GM21360 (cell line): ENCODE measurements around the gene TMC1.

Source experiments
- ATAC-seq: cut with Tn5 transposase; IDR thresholded peaks from one replicate; pipeline ENCODE4 v1.9.1; 2021; ENCODE audit warnings: mild to moderate bottlenecking, moderate library complexity; ENCODE audit not compliant: unreplicated experiment

The TMC1 gene

DNA sequence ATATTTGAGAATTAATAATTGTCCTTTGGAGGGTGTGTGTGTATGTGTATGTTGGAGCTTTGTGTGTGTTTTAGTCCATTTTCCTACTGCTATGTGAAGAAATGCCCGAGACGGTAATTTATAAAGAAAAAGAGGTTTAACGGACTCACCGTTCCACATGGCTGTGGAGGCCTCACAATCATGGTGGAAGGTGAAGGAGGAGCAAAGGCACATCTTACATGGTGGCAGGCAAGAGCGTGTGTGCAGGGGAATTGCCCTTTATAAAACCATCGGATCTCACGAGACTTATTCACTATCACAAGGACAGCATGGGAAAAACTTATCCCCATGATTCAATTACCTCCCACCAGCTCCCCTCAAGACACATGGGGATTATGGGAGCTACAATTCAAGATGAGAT lies 44.1 kb downstream of the TMC1 start:
- ATAC-seq, result no peak

DNA sequence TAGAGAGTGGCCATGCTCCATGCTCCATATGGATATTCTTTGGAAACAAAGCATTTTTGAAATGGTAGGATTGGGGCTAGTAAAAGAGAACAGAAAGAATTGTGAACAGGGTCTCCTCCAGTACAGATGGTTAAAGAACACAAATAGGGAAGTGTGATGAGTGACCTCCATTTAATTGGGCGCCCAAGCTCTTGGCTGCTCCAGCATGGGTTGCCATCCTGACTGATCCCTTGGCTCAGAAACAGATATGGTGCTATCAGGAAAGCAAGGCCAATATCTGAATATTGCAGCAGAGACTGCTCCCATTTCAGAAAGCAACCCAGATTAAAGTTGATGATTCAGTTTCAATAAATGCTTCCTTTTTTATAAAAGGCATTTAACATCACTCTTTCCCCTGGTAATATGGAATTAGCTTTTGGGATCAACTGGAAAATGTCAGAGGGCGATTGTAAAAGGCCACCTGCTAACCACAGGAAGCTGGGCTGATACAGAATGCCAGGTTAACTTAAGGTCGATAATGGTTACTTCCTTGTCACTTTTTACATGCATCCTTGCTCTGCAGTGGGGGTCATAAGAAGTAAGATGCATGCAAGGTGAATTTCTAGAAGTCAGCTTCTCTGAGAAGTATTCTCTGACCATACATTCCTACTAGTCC lies 52.9 kb downstream of the TMC1 start:
- no peak for ATAC-seq

DNA sequence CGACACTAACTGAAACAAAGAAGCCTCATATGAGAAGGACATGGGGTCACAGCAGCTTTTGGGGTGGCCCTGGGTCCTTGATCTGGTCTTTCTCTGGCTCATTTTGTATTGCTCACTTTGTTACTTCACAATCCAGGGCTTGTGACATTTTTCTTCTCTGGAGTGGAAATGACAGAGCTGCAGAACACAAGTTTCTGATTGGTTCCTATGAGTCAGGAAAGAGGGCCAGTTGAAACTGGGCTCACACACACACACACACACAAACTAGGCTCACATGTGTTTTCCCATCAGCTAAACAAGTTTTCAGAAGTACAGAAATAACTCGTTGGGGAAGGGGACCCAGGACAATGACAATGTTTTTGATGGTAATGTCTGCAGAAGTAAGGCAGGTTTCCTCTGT lies 54.3 kb downstream of the TMC1 start:
- no peak for ATAC-seq

DNA sequence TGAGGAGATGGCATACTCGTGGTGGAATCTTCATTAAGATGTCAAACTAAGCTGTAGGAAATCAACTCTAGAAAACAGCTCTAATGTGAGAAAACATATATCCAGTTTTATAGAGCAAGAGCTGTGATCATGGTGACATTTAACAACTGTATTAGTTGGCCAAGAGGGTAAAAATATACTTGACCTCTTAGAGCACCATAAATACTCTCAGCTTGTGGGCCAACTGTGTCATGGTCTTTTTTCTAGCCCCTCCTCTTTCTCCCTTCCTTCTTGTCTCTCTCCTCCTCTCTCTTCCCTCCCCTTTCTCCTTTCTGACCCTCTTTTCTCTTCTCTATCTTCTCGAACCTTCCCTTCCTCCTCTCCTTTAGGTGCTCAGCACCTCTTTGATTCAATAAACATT lies 54.7 kb downstream of the TMC1 start:
- no peak for ATAC-seq

DNA sequence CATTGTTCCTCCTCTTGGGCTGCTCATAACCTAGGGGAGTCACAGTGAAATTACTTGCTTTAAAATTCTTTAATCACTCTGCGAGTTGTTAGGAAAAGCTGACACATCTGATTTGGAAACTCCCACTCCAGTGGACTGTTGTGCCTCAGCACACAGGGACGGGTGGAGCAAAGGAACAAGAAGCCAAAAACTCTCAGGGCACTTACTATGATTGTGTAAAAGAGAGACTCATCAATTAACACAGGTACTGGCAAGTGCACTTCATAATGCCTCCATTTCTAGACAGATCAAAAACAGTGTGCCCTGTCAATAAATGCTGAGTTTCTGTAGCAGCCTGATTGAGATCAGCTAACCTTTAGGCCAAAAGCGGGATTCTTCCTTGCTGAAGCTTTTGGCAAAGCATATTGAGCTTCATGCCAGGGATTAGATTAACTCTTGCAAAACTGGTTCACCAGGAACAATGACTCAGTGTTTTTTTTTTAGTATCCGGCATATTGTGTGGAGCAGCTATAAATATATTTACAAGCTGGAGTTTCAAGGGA lies 55.9 kb downstream of the TMC1 start:
- ATAC-seq, result no peak

DNA sequence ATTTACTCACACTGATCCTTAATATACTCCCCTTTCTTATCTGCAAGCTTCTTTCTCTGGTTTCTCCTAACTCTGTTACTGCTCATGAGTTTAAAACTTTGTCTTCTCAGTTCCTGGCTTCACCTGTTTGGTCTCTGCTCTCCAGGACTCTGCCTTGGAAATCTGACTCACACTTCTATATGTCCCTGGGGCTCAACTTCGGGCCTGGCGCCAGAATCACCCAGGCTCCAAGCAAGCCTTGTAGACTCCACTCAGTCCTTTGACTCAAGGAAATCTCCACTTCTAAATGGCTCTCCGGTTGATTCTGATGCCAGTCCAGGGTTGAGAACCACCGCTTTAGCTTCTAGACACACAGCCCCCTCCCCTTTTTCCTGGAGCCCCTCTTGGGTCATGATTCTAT lies 57.8 kb downstream of the TMC1 start:
- ATAC-seq, result no peak

DNA sequence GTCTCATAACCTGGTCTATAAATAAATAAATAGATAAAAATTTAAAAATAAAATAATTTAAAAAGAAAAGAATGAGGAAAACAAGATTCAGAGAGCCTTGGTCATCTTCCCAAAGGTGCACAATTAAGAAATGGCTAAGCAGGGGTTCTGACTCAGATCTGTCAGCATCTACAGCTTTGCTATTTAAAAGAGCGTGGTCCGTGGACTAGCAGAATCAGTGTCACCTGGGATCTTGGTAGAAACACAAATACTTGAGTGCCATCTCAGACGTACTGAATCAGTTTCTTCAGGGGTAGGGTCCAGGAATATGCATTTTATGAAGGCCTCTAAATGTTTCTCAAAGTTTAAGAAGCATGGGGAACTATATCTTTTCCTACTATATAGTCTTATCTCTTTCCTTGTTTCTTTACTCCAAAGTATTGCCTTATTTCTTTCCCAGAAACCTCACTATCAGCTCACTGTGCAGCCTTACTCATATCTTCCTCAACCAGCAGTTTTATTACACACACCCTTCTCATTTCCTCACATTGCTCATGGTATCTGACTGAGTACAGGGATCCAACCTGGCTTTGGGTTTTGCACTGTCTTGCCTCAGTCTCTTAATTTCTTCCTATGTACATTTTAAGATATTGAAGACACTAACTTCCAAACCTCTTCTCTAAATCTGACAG lies 58.6 kb downstream of the TMC1 start:
- ATAC-seq, result no peak

DNA sequence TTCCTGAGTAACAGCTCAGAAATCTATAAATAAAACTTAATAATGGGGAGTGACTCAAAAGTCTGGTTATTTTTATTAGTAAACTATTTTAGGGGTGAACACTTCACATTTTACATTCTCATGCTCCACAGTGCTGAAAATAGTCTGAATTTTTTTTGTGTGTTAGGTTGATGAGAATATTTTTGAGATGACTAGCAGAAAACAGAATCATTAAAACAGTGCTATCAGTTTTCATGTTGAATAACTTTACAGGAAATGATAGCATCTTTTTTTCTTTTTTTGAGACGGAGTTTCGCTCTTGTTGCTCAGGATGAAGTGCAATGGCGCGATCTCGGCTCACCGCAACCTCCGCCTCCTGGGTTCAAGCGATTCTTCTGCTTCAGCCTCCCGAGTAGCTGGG lies 60.3 kb downstream of the TMC1 start:
- ATAC-seq, result no peak

DNA sequence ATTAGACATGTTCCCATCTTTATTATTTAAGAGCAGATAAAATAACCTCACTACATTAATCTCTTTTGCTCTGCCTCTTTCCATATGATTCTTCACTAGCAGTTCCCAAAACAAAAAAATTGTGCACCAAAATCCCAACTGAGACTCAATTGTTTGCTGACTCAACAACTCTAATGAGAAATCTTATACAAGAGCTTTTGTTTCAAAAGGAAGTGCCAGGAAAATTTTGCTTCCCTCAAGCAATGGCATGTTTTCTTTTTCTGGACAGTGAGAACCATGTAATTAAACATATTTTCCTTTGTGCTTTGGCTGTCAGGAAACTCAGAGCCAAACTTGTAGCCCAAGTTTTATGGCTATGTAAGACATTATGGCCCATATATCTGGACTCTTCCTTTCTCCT lies 62.0 kb downstream of the TMC1 start:
- ATAC-seq, result no peak

DNA sequence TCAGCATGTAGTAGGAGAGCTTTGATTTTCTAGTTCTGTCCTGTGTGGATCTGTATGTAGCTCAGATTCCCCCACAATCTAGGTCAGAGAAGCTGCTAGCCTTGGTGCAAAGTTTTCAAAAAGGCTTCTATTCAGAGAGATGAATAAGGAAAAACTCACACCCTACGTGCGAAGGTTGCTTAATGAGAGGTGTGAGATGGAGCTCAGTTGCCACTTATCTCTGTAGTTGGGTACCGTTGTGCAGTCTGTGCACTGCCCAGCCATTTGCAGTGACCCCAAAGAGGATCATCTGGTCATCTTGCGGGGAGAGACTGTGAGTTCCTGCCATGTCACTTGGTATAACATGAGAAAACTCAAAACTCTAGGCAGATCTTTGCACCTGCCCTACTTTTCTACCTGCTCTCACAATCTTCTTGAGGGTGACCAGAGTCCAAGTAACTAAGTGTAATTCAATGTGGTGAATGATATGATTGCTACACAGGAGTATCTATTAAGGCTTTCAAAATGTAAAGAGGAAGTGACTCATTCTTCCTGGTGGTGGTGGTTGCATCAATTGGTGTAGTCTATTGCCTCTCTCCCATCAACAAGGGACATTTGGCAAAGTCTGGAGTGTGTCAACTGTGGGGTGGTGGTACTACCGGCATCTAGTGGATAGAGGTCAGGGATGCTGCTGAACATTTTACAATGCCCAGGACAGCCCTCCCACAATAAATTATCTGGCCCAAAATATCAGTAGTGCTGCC lies 65.2 kb downstream of the TMC1 start:
- ATAC-seq, result no peak

DNA sequence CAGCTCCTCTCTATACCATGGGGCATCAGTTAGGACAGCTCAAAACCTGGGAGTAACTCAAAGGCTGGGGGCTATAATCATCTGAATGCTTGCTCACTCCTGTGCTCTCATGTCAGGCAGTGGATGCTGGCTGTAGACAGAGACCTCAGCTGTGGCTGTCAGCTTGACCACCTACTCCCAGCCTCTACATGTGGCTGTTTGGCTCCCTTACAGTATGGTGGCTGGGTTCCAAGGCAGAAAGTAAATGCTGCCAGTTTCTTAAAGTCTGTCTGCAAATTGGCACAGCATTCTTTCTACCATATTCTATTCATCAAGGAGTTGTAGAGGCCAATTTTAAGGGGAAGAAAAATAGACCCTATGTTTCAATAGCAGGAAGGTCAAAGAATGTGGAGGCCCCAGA lies 66.9 kb downstream of the TMC1 start:
- no peak for ATAC-seq

DNA sequence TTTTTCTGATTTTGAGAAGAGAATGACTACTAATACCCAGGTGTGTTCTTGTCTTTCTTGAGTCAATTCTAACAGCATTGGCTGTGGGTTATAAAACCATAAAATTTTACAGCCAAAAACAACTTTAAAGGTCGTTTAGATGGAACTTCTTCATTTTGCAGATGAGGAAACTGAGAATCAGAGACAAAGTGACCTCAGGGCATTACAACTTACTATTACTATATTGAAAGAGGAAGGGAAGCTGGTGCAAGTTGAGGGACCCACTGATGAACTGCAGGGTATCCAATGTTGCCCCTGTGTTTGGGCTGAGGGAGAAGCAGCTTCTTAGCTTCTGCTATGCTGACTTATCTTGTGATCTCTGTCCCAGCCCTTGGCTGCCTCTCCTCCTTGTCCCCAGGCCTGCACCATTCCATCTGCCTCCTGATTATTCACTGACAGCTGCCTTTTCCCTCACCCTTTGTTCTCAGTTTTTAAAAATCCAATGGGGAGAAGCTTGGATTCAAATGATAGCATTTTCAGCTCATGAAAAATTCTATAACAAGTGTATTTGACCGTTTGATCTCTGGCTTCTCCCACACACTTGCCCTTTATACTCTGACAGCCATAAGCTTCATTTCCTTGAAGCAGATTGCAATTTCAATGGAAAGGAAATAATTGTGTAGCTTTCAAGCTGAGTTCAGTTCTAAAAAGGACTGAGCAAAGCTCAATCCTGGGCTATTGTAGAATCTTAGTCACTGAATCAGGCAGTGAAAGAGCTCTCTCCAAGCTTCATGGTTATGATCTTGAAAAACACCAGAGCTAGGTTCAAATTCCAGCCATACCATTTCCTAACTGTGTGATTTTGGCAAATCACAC lies 68.5 kb downstream of the TMC1 start:
- ATAC-seq, result no peak

DNA sequence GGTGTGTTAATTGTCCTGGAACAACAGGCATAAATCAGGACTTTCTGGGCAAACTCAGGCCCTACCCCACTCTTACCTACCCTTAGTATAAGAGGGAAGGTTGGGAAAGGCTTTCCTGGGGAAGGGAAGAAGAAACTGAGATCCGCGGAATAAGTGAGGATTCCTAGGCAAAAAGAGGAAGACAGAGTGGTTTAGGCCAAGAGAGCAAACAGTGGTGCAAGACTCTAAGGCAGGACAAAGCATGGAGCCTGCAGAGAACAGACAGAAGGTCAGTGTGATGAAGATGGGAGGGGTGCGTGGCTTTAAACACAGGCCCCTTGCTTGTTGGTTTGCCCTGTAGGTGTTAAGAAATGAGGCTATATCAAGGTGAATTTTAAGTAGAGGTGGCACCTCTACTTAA lies 69.4 kb downstream of the TMC1 start:
- no peak for ATAC-seq

DNA sequence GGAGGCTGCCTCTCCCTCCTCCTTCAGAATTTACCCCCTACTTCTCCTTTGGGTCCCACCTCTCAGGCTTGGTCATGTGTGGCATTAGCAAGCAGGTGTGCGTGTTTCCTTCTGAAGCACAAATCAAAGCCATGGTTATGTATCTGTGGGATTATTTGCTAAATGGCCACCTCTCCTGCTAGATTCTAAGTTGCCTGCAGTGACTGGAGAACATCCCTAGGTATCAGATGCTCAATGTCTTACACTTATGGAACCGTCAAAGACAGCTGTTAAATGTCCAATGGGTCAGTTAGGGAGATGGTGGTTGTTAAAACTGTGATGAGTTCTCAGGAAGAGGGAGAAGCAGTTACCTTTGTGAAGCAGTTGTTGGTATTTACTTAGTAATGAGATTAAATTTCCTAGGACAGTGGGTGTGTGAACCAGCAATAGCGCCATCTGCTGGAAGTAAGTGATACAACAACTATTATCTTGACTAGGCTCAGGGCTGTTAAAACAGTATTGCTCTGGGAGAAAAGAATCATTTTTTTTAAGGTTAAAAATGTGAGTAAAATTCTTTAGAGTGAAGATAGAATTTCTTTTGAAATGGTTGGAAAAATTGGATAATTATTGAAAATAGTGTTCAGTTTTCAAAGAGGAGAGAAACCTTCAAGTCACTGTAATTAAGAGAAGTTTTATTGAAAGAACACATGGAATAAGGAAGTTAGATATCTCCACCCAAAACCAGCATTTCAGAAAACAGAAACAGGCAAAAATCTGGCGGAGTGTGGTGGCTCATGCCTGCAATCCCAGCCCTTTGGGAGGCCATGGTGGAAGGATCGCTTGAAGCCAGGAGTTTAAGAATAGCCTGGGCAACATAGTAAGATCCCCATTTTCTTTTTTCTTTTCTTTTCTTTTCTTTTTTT lies 71.3 kb downstream of the TMC1 start:
- peak; percentile 86 for ATAC-seq

DNA sequence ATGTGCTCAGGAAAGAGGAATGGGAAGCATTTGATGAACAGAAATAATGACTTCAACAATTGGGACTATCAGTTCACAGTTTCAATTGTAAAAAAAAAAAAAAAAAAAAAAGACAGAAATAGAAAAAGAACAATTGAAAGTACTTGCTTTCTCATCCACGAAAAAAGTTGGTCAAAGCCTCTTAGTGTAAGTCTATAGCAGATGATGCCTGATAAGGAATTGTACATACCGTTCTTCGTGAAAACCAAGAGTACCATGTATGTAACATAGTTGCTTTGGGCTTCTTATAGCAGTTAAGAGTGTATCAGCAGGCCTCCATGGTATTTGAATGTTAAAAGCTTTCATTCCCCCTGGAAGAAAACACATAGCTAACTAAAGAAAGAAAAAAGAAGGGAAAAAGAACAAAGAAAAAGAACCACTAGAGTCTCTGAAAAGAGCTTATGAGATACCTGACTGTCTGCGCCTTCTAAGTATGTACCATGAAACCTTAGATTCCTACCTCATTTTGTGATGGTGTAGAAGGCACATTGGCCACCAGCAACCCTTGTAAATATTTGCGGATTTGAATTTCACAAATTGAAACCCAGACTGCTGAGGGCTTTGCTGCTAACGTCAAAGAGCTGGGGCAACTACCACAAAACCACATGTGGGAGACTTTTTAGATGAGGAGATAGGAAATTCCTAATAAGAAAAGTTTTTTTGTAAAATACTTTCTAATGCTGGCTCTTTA lies 75.2 kb downstream of the TMC1 start:
- ATAC-seq, result no peak

DNA sequence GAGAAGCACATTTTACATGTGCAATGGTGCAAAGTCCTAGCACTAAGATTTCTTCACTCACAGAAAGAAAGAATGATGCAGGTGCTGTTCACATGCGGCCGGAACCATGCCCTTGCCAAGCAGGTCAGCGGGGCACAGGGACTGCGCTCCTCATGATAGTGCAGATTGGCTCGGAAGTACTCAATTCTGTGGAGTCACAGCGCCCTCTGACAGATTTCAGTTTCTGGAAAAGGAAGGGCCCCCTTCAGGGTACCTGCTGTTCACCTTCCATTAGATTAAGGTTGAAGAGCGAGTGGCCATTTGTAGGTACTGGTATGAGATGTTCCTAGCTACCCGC lies 75.7 kb downstream of the TMC1 start:
- no peak for ATAC-seq

DNA sequence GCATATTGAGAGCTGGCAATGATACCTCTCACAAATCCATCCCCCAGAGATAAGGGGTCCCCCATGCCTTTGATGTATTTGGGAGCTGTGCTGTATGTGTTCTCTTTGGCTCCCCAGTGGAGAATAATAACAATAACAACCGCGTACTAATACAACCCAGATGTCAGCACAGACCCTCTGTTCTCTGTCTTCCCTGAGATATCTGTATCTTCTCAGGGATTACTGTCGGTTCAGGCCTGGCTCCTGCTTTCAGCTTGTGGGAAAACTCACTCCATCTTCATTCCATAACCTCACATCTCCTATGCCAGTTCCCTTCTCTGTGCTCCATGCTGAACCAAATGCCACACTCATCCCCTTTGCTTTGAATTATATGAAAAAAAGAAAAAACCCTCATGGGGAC lies 76.2 kb downstream of the TMC1 start:
- ATAC-seq, result no peak

DNA sequence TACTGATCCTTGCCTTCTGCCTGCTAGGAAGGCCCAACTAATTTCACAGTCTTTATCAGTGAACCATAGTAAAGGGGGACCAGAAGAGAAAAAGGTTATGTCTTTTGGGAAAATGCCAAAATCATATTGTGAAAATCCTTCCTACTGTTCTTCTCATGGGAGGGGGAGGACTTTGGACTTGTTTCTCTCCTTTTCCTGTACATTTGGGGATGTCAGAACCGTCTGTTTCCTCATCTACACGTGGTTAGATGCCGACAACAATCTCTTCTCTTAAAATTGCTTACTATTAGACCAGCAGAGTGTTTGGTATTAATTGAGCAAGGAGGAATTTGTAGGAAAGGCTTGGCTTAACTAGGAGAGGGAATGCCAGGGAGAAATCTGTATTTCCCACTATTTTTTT lies 77.2 kb downstream of the TMC1 start:
- ATAC-seq, result no peak

DNA sequence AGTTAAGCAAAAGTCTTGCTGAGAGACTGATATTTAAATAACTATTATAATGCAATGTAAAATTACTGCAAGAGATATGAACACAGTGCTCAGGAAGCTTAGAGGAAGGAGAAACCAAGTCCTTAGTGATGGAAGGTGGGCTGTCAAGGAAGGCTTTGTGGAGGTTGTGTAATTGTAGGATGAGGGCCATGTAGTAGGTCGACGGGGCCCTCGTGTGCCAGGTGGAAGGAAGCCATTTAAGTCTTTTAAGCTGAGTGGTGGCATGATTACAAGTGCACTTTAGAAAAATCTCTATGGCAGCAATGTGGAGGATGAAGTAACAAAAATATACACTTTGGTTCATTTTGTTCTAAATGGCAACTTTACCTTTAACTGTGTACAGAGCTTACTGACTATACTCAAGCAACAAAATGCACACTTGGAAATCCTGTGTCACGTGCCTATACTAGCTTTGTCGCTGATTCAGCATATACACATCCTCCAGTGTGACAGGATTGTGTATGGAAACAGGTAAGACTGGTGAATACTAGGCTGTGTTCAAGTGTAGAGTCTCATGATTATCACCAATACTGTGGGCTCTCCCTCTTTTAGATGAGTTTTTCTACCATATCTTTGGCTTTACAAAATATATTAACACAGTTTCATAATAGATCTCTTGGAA lies 78.6 kb downstream of the TMC1 start:
- no peak for ATAC-seq
